ENCODE measurements around the gene DSP. TPM values are rescaled to one million over a fixed set of nuclear protein-coding genes. Genes with fewer than 3 reads are reported as not detected.

Gene DSP
- total RNA-seq, 4 donors from 2014 or later: 3.5 to 6.0 (median 4.7) TPM

DNA sequence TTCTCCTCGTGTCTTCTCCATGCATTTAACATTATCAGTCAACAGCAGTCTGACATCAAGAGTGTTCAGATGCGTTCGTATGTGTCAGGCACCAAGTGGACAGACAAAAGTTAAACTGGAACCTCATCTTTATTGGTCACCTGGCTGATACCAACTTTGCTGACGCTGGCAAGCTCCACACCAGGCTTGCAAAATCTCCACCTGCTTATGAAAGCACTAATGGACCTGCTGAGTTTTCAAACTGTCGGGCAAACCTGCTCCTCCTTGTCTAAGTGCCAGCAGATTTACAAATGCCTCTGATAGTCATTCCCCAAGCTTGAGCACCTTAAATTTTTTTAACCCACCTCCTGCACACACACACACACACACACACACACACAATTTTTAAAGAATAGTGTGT is 27.9 kb upstream of the DSP start:
- H3K36me3 ChIP-seq: no peaks in the 10 kb centered on the region
- no peak for DNase-seq (ENCODE audit: low spot score in 2 of 2)
- H3K4me3 ChIP-seq: no peak overlapping the region
- 89 to 90% methylated on average over 5 of the region's 5 CpGs for WGBS, 2 donors
- no peaks in the 10 kb centered on the region for H3K9me3 ChIP-seq
- TF ChIP-seq POLR2A (IDR thresholded peaks at IDR 0.05) (no peak), EP300 (IDR thresholded peaks at IDR 0.05) (no peak)
- no peaks in the 10 kb centered on the region for H3K4me1 ChIP-seq
- H3K27ac ChIP-seq: no peak overlapping the region
- H3K27me3 ChIP-seq: peaks cover 0 to 4% of the 10 kb centered on the region in 2 donors

DNA sequence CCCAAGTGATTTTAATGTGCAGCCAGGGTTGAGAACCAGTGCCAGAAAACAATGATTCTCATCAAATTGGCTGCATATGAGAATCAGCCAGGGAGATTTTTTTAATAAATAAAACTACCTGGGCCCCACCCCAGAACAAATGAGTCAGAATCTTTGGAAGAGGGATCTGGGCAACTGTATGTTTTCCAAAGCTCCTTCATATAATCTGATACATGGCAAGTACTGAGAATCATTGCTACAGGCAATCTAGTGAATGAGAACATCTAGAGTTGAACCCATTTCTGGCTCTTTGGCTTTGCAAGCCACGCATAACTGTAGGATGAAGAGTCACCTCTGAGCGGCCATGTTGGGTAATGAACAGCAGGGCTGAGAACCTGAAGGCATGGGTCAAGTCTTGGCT is 26.1 kb upstream of the DSP start:
- no peaks in the 10 kb centered on the region for H3K36me3 ChIP-seq
- no peak for TF ChIP-seq EP300 (IDR thresholded peaks at IDR 0.05)
- TF ChIP-seq, protein P1, sequence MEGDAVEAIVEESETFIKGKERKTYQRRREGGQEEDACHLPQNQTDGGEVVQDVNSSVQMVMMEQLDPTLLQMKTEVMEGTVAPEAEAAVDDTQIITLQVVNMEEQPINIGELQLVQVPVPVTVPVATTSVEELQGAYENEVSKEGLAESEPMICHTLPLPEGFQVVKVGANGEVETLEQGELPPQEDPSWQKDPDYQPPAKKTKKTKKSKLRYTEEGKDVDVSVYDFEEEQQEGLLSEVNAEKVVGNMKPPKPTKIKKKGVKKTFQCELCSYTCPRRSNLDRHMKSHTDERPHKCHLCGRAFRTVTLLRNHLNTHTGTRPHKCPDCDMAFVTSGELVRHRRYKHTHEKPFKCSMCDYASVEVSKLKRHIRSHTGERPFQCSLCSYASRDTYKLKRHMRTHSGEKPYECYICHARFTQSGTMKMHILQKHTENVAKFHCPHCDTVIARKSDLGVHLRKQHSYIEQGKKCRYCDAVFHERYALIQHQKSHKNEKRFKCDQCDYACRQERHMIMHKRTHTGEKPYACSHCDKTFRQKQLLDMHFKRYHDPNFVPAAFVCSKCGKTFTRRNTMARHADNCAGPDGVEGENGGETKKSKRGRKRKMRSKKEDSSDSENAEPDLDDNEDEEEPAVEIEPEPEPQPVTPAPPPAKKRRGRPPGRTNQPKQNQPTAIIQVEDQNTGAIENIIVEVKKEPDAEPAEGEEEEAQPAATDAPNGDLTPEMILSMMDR (IDR thresholded peaks at IDR 0.05): no peak
- no peak for TF ChIP-seq POLR2A (IDR thresholded peaks at IDR 0.05)
- peaks cover 0 to 7% of the 10 kb centered on the region in 2 donors for H3K27me3 ChIP-seq
- H3K4me3 ChIP-seq: no peak overlapping the region
- no peak overlapping the region for H3K27ac ChIP-seq
- WGBS, 2 donors: 76 to 78% methylated on average over 2 of the region's 2 CpGs
- no peaks in the 10 kb centered on the region for H3K4me1 ChIP-seq
- H3K9me3 ChIP-seq: no peaks in the 10 kb centered on the region
- DNase-seq (ENCODE audit: low spot score in 2 of 2): no peak

DNA sequence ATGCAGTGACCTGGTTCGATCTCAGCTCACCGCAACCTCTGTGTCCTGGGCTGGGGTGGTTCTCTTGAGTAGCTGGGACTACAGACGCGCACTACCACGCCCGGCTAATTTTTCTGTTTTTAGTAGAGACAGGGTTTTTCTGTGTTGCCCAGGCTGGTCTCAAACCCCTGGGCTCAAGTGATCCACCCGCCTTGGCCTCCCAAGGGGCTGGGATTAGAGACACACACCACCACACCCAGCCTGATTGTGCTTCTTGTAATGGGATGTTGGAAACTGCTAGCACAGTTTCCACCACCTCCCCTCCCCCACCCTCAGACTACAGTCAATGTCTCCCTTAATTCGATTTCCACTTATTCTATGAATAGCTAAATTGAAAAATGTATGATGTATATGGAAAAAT is 22.6 kb upstream of the DSP start:
- TF ChIP-seq, protein P1 (IDR thresholded peaks at IDR 0.05): no peak
- TF ChIP-seq EP300 (IDR thresholded peaks at IDR 0.05): no peak
- TF ChIP-seq POLR2A (IDR thresholded peaks at IDR 0.05): no peak

GRCh38 chr6:7522873-7523272 is 18.6 kb upstream of the DSP start:
- H3K27ac ChIP-seq: no peak overlapping the region
- TF ChIP-seq EP300 (IDR thresholded peaks at IDR 0.05) (no peak), POLR2A (IDR thresholded peaks at IDR 0.05) (no peak)
- TF ChIP-seq, protein P1 (IDR thresholded peaks at IDR 0.05): no peak
- H3K27me3 ChIP-seq: peaks cover 0 to 28% of the 10 kb centered on the region in 2 donors
- H3K4me1 ChIP-seq: no peaks in the 10 kb centered on the region
- no peak overlapping the region for H3K4me3 ChIP-seq
- H3K36me3 ChIP-seq: no peaks in the 10 kb centered on the region
- no peaks in the 10 kb centered on the region for H3K9me3 ChIP-seq
- DNase-seq (ENCODE audit: low spot score in 2 of 2): no peak

More for the DNA sequence above, 22.6 kb upstream of the DSP start:
- H3K27me3 ChIP-seq: peaks cover 0 to 3% of the 10 kb centered on the region in 2 donors
- WGBS, 2 donors: 80 to 83% methylated on average over 8 of the region's 8 CpGs
- no peak overlapping the region for H3K27ac ChIP-seq
- no peaks in the 10 kb centered on the region for H3K9me3 ChIP-seq
- no peak for DNase-seq (ENCODE audit: low spot score in 2 of 2)
- H3K4me1 ChIP-seq: no peaks in the 10 kb centered on the region
- no peaks in the 10 kb centered on the region for H3K36me3 ChIP-seq
- H3K4me3 ChIP-seq: no peak overlapping the region

DNA sequence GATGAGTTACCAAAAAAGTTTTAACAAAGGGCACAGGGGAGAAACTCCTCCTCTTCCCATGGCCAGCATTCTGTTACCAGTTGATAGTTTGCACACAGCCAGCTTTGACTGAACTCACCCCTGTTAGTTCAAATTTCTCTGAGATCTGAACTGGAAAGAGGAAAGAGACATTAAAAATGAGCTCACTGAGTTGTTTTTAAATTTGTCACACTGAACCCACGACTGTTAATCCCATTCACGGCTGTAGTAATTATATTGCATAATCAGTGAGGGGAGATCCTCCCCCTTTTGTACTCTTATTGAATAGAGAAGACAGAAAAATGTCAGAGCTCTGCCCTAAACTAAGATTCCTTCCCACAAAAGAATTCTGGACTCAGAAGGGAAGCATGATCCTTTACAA is 17.5 kb upstream of the DSP start:
- H3K36me3 ChIP-seq: no peaks in the 10 kb centered on the region
- DNase-seq (ENCODE audit: low spot score in 2 of 2): no peak
- 11 to 27% methylated on average over 2 of the region's 2 CpGs for WGBS, 2 donors

More for the DNA sequence above, 17.5 kb upstream of the DSP start:
- Histone ChIP-seq H3K27ac (no peak overlapping the region), H3K27me3 (peaks cover 0 to 36% of the 10 kb centered on the region in 2 donors), H3K9me3 (no peaks in the 10 kb centered on the region), H3K4me1 (no peaks in the 10 kb centered on the region), H3K4me3 (no peak overlapping the region)
- no peak for TF ChIP-seq EP300 (IDR thresholded peaks at IDR 0.05)
- TF ChIP-seq, protein P1 (IDR thresholded peaks at IDR 0.05): no peak
- TF ChIP-seq POLR2A (IDR thresholded peaks at IDR 0.05): no peak

Data from tibial nerve (tissue), 4 donors.